A549 treated with CORT108297 at 1 μM for 4 hours (cell line): ENCODE results near the gene SYNC. TPM values are rescaled to one million over a fixed set of nuclear protein-coding genes. Genes with fewer than 3 reads are reported as not detected.

Source experiments
- total RNA-seq: library from RNA; stranded (reverse); fragments of 200-300 nt; extraction: Qiagen RNA extraction; gene quantifications from 5 replicates; pipeline ENCODE4 v1.2.3, GENCODE V29; 2022

SYNC gene
- 9.1 to 14.8 TPM (median 12.4 TPM) in 5 replicates for total RNA-seq

DNA sequence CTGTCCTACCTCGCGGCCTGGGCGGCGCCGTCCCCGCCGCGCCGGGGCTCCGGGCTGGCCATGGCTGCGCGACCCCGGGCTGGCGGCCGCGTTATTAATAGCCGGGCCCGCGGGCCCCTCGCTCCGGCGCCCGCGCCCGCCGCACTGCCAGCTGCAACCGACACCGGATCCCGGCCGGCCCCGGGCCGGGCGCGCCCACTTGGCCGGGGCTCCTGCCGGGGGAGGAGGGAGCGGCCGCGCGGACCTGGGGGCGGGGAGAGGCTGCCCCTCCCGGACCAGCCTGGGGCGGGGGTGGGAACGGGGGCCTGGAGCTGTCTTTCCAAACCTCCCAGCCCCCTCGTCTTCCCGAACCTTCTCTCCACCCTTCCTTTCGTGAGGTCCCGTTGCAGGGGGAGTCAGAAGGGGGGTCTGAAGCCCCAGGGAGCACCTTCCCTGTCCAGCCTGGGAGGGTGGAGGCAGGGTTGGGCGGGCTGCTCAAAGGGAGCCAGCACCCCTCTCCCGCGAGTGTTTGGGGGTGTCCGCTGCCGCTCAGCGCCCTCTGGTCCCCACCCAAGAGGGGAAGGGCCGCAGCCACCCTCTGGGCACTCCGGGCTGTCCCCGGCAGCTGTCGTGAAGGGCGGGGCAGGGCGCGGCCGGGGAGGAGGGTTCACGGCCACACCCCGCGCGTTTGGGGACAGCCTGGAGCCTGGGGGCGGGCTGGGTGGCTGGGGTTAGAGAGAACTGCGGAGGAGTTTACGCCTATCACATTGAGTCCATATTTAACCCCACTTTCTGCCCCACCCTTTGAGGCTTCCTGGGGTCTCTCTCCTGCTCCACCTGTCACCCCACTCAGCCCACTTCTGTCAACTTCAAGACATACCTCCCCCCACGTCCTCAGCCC is at the start of gene SYNC:
SYNC (minus strand) TSS at position 172 of the 880 bp plus-strand sequence; CDS start at position 62, 110 bp downstream.

DNA sequence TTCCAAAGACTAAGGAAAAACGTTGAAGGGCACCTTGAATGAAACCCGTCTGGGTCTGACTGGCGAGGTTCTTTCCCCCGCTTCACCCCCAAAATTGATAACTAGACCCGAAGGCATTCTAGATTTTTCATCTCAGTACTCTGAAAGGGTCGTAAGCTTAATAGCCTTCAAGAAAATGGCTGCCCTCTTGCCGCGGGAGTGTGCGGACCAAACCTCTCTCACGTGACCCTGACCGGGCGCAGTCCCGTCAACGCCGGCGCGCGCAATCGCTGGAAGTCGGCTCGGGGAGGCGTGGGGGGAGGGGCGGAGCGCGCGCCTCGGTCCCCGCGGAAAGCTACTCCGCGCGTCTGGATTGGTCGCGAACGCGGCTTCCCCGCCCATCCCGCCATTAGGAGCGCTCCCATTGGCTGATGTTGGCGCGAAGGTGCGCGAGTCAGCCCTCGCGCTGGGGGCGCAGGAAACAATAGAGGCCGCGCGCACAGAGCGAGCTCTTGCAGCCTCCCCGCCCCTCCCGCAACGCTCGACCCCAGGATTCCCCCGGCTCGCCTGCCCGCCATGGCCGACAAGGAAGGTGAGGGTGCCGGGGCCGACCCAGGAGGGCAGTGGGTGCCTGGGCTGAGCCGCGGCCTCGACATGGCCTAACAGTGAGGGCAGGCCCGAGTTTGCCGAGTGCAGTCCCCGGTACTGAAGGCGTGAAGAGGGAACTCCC is 51.7 kb downstream of the SYNC start, which contains the start of gene RBBP4:
RBBP4 (plus strand) TSS at position 457 of the 709 bp plus-strand sequence; CDS start at position 556, 99 bp downstream.

GRCh38 chr1:32650248-32650751 is 52.3 kb downstream of the SYNC start, which contains the start of gene ZBTB8OS:
ZBTB8OS (minus strand) TSS chr1:32650550; CDS start chr1:32650529, 21 bp downstream.

Other genes starting within 250 kb of the SYNC start
- gene ZBTB8B, start 237.7 kb downstream of the SYNC start, total RNA-seq: under 0.01 TPM in 1 of 5 replicates, not detected in the others
- gene ZBTB8A, start 163.3 kb downstream of the SYNC start, total RNA-seq: 3.4 to 4.2 TPM (median 3.6 TPM) in 5 replicates
- 29.7 to 56.0 TPM (median 37.5 TPM) in 5 replicates for gene ZBTB8OS, start 52.2 kb downstream of the SYNC start, total RNA-seq
- 67.8 to 98.9 TPM (median 78.6 TPM) in 5 replicates for gene RBBP4, start 51.6 kb downstream of the SYNC start, total RNA-seq
- gene YARS1, start 114.6 kb upstream of the SYNC start, total RNA-seq: 63.9 to 110 TPM (median 65.3 TPM) in 5 replicates
- 14.0 to 15.8 TPM (median 15.3 TPM) in 5 replicates for gene S100PBP, start 114.9 kb upstream of the SYNC start, total RNA-seq
- gene FNDC5, start 168.1 kb upstream of the SYNC start, total RNA-seq: 0.42 to 0.77 TPM (median 0.57 TPM) in 5 replicates
- gene HPCA, start 183.7 kb upstream of the SYNC start, total RNA-seq: 0.29 to 1.0 TPM (median 0.35 TPM) in 5 replicates
- 25.8 to 47.2 TPM (median 45.0 TPM) in 5 replicates for gene TMEM54, start 198.6 kb upstream of the SYNC start, total RNA-seq